Esophagus muscularis mucosa (tissue), 4 donors: ENCODE results near the gene PTPN23. TPM values are rescaled to one million over a fixed set of nuclear protein-coding genes. Genes with fewer than 3 reads are reported as not detected.

Experiments used
- DNase-seq: peaks from one replicate; pipeline ENCODE4 v3.0.0-alpha.2; 2017; ENCODE audit errors: extremely low spot score
- H3K27ac ChIP-seq, 4 donors: fragments of 200-600 bp; sonication (generic); replicated peaks in 1 of 4; 1 replicate in 3 of 4; 2 replicates in 1 of 4; pipeline ENCODE4 v1.5.1; 2016 to 2019; ENCODE audit warnings: mild to moderate bottlenecking in 1 of 4
- H3K27me3 ChIP-seq, 4 donors: fragments of 200-600 bp; sonication (generic); one replicate each; pipeline versions ENCODE4 v1.5.1 to v1.6.0; 2016 to 2019
- H3K36me3 ChIP-seq, 4 donors: fragments of 200-600 bp; sonication (generic); one replicate each; pipeline ENCODE4 v1.5.1; 2016 to 2019
- H3K4me1 ChIP-seq, 4 donors: fragments of 200-600 bp; sonication (generic); one replicate each; pipeline ENCODE4 v1.5.1; 2016 to 2019
- H3K4me3 ChIP-seq, 4 donors: fragments of 200-600 bp; sonication (generic); 1 replicate in 2 of 4; 2 replicates in 2 of 4; pipeline ENCODE4 v1.5.1; 2016 to 2019; ENCODE audit warnings: mild to moderate bottlenecking in 4 of 4, moderate library complexity in 1 of 4
- H3K9me3 ChIP-seq, 4 donors: fragments of 200-600 bp; sonication (generic); 1 replicate in 3 of 4; 2 replicates in 1 of 4; pipeline ENCODE4 v1.5.1; 2016 to 2019
- EP300 ChIP-seq: sonication (generic); formaldehyde crosslinking; IDR thresholded peaks from one replicate; pipeline ENCODE4 v1.6.1; 2017; ENCODE audit warnings: antibody characterized with exemption
- POLR2A ChIP-seq: fragments of 450-650 bp; IDR thresholded peaks from one replicate; pipeline ENCODE4 v1.6.1; 2017; ENCODE audit warnings: antibody characterized with exemption, moderate library complexity, mild to moderate bottlenecking, low read depth
- POLR2AphosphoS5 ChIP-seq, 2 donors: sonication (generic); formaldehyde crosslinking; IDR thresholded peaks; one replicate each; pipeline ENCODE4 v1.6.1; 2017; ENCODE audit warnings: antibody characterized with exemption in 2 of 2
- WGBS: methylation state at CpG from one replicate; pipeline ENCODE4 v1.1.5; 2018; 5-methylcytosine and 5-hydroxymethylcytosine counted together
- intact Hi-C: fragments of 100-400 bp; cut with DNase I; formaldehyde crosslinking; loops from one replicate; pipeline ENCODE4 v1.15.1; 2023
- total RNA-seq, 4 donors: library from RNA; depleted of rRNA; stranded (reverse); fragments of >200 nt; gene quantifications; one replicate each; pipeline versions ENCODE4 v1.1.0 to v1.2.1, GENCODE V29; 2016
- TF ChIP-seq, protein P1 (sequence below), 3 experiments: fragments of 200-600 bp in 2 of 3; fragments of 450-650 bp in 1 of 3; sonication (generic) in 2 of 3; IDR thresholded peaks; one replicate each; pipeline ENCODE4 v1.5.1; 2017 to 2019; ENCODE audit warnings: antibody characterized with exemption in 3 of 3, mild to moderate bottlenecking in 2 of 3, moderate library complexity in 1 of 3

PTPN23 gene
- total RNA-seq, 4 donors from 2014 or later: 16.9 to 156 (median 26.3) TPM

DNA sequence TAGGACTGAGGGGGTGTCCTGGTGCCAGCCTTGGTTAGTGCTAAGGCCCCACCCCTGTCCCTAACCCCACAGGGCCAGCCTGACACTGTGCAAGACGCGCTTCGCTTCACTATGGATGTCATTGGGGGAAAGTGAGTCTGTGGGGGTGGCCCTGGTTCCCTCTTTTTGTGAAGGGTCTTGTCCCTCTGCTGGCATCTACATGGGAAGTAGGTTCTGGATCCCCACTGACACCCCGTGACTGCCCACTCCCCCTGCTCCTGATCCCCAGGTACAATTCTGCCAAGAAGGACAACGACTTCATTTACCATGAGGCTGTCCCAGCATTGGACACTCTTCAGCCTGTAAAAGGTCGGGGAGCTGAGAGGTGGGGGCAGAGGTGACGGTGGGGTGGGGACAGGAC, 26.4 kb downstream of the PTPN23 start:
- Histone ChIP-seq H3K27ac (no peak overlapping the region), H3K36me3 (peaks cover 41 to 72% (median 68%) of the 10 kb centered on the region in 4 donors)
- TF ChIP-seq EP300 (no peak), POLR2A (no peak)

DNA sequence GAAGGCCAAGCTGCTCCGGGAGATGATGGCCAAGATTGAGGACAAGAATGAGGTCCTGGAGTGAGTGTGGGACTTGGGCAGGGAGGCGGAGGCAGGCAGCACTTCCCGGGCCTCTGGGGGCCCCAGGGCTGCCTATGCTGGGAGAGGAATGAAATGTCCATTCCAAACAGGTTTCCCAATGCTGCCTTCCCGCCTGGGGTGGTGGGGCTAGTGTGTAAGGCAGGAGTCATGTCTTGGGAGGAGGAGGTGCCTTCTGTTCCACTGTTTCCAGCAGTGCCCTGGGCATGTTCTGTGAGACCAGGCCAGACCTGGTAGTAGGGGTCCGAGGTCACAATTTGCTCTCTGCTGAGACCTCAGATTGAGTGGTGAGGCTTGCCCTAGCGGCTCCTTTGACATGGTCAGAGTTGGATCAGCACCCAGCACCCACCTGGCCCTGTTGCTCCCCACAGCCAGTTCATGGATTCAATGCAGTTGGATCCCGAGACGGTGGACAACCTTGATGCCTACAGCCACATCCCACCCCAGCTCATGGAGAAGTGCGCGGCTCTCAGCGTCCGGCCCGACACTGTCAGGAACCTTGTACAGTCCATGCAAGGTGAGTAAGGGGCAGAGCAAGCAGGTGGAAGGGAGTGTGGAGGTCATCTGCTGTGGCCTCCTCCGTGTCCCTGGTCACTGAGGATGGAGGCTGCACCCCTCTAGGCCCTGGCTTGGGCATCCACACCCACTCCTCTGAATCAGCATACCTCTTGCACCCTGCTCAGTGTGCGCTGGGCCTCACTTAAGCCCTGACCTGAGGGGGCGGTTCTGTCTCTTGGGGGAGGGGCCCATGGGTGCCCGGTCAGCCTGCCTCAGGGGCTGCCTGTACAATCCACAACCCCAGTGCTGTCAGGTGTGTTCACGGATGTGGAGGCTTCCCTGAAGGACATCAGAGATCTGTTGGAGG, 27.3 kb downstream of the PTPN23 start:
- Histone ChIP-seq H3K27ac (no peak overlapping the region), H3K4me1 (peaks cover 18 to 33% (median 27%) of the 10 kb centered on the region in 4 donors), H3K4me3 (no peak overlapping the region), H3K36me3 (peaks cover 49 to 75% (median 74%) of the 10 kb centered on the region in 4 donors), H3K9me3 (no peaks in the 10 kb centered on the region), H3K27me3 (no peaks in the 10 kb centered on the region)
- intact Hi-C loops: no loop called here
- WGBS: 93% methylated on average over 14 of the region's 18 CpGs
- TF ChIP-seq POLR2AphosphoS5 (IDR thresholded peaks at IDR 0.05) (no peak), EP300 (no peak), POLR2A (no peak)
- TF ChIP-seq, protein P1, sequence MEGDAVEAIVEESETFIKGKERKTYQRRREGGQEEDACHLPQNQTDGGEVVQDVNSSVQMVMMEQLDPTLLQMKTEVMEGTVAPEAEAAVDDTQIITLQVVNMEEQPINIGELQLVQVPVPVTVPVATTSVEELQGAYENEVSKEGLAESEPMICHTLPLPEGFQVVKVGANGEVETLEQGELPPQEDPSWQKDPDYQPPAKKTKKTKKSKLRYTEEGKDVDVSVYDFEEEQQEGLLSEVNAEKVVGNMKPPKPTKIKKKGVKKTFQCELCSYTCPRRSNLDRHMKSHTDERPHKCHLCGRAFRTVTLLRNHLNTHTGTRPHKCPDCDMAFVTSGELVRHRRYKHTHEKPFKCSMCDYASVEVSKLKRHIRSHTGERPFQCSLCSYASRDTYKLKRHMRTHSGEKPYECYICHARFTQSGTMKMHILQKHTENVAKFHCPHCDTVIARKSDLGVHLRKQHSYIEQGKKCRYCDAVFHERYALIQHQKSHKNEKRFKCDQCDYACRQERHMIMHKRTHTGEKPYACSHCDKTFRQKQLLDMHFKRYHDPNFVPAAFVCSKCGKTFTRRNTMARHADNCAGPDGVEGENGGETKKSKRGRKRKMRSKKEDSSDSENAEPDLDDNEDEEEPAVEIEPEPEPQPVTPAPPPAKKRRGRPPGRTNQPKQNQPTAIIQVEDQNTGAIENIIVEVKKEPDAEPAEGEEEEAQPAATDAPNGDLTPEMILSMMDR (IDR thresholded peaks at IDR 0.05): no peak
- DNase-seq: no peak

More for the DNA sequence above, 26.4 kb downstream of the PTPN23 start:
- H3K4me3 ChIP-seq: no peak overlapping the region
- DNase-seq: no peak
- WGBS: 100% methylated on average over 3 of the region's 7 CpGs
- peaks cover 18 to 33% (median 27%) of the 10 kb centered on the region in 4 donors for H3K4me1 ChIP-seq
- no peaks in the 10 kb centered on the region for H3K27me3 ChIP-seq
- intact Hi-C loops: no loop called here
- no peaks in the 10 kb centered on the region for H3K9me3 ChIP-seq

DNA sequence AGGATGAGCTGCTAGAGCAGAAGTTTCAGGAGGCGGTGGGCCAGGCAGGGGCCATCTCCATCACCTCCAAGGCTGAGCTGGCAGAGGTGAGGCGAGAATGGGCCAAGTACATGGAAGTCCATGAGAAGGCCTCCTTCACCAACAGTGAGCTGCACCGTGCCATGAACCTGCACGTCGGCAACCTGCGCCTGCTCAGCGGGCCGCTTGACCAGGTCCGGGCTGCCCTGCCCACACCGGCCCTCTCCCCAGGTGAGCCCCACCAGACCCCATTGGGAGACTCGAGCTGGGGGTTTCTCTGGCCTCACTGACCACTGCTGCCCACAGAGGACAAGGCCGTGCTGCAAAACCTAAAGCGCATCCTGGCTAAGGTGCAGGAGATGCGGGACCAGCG, 28.0 kb downstream of the PTPN23 start:
- Histone ChIP-seq H3K9me3 (no peaks in the 10 kb centered on the region), H3K27me3 (no peaks in the 10 kb centered on the region), H3K4me1 (peaks cover 18 to 32% (median 25%) of the 10 kb centered on the region in 4 donors), H3K4me3 (no peak overlapping the region), H3K27ac (no peak overlapping the region), H3K36me3 (peaks cover 55 to 81% (median 80%) of the 10 kb centered on the region in 4 donors)
- intact Hi-C loops: no loop called here
- no peak for TF ChIP-seq EP300
- TF ChIP-seq POLR2AphosphoS5 (IDR thresholded peaks at IDR 0.05): no peak
- TF ChIP-seq, protein P1 (IDR thresholded peaks at IDR 0.05): no peak
- TF ChIP-seq POLR2A: no peak
- DNase-seq: no peak
- WGBS: 91% methylated on average over 12 of the region's 15 CpGs

DNA sequence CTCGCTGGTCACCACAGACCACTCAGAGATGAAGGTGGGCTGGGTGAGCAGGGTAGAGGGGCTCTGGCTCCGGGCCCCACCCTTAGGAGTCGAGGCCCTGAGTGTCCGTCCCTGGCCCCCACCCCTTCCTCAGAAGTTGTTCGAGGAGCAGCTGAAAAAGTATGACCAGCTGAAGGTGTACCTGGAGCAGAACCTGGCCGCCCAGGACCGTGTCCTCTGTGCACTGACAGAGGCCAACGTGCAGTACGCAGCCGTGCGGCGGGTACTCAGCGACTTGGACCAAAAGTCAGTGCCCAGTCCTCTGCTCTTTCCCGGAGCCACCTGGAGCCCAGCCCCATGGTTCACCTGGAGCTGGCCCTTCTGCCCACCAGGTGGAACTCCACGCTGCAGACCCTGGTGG, 28.5 kb downstream of the PTPN23 start:
- Histone ChIP-seq H3K27ac (no peak overlapping the region), H3K9me3 (no peaks in the 10 kb centered on the region), H3K36me3 (peaks cover 60 to 86% (median 85%) of the 10 kb centered on the region in 4 donors), H3K4me3 (no peak overlapping the region), H3K27me3 (no peaks in the 10 kb centered on the region), H3K4me1 (peaks cover 14 to 28% (median 20%) of the 10 kb centered on the region in 4 donors)
- no peak for DNase-seq
- intact Hi-C loops: no loop called here
- 90% methylated on average over 4 of the region's 15 CpGs for WGBS
- TF ChIP-seq, protein P1 (IDR thresholded peaks at IDR 0.05): no peak
- TF ChIP-seq POLR2A (no peak), POLR2AphosphoS5 (IDR thresholded peaks at IDR 0.05) (no peak), EP300 (no peak)

DNA sequence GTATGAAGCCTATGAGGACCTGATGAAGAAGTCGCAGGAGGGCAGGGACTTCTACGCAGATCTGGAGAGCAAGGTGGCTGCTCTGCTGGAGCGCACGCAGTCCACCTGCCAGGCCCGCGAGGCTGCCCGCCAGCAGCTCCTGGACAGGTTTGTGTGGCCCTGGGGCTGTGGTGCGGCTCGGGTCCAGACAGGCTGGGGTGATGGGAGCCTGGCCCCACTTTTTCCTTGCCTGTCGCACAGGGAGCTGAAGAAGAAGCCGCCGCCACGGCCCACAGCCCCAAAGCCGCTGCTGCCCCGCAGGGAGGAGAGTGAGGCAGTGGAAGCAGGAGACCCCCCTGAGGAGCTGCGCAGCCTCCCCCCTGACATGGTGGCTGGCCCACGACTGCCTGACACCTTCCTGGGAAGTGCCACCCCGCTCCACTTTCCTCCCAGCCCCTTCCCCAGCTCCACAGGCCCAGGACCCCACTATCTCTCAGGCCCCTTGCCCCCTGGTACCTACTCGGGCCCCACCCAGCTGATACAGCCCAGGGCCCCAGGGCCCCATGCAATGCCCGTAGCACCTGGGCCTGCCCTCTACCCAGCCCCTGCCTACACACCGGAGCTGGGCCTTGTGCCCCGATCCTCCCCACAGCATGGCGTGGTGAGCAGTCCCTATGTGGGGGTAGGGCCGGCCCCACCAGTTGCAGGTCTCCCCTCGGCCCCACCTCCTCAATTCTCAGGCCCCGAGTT, 29.0 kb downstream of the PTPN23 start:
- TF ChIP-seq, protein P1 (IDR thresholded peaks at IDR 0.05): no peak
- TF ChIP-seq POLR2AphosphoS5 (IDR thresholded peaks at IDR 0.05): no peak
- no peak for TF ChIP-seq EP300
- no peak for TF ChIP-seq POLR2A
- intact Hi-C loops: no loop called here
- WGBS: 93% methylated on average over 9 of the region's 26 CpGs
- peaks cover 8 to 22% (median 14%) of the 10 kb centered on the region in 4 donors for H3K4me1 ChIP-seq
- peaks cover 64 to 91% (median 91%) of the 10 kb centered on the region in 4 donors for H3K36me3 ChIP-seq
- no peaks in the 10 kb centered on the region for H3K27me3 ChIP-seq
- H3K4me3 ChIP-seq: no peak overlapping the region
- DNase-seq: no peak
- H3K27ac ChIP-seq: no peak overlapping the region
- no peaks in the 10 kb centered on the region for H3K9me3 ChIP-seq
